Bronchial epithelial cell (primary cell): ENCODE results near the gene NPTX1. TPM values are rescaled to one million over a fixed set of nuclear protein-coding genes. Genes with fewer than 3 reads are reported as not detected.

Source experiments
- DNase-seq: peaks from one replicate; pipeline ENCODE4 v3.0.0-alpha.2; 2010; ENCODE audit warnings: low read depth
- FAIRE-seq: peaks from 2 replicates; lab custom pipeline; 2011; peaks lifted over from hg19 to GRCh38; lab: Jason Lieb, UNC
- H3K27me3 ChIP-seq: 2 replicates; pipeline ENCODE4 v1.5.1; 2011; ENCODE audit warnings: low read length; ENCODE audit not compliant: control insufficient read depth, insufficient read depth
- H3K36me3 ChIP-seq: 2 replicates; pipeline ENCODE4 v1.5.1; 2011; ENCODE audit warnings: low read length; ENCODE audit not compliant: control insufficient read depth, insufficient read depth
- H3K4me3 ChIP-seq: 2 replicates; pipeline ENCODE4 v1.5.1; 2011; ENCODE audit warnings: mild to moderate bottlenecking, low read depth, low read length, control low read depth
- CTCF ChIP-seq: IDR thresholded peaks from 2 replicates; pipeline ENCODE4 v1.5.1; 2011; ENCODE audit warnings: mild to moderate bottlenecking, moderate library complexity, low read length, control low read depth, inconsistent platforms; ENCODE audit not compliant: insufficient read depth, severe bottlenecking
- total RNA-seq: library from RNA; depleted of rRNA; stranded (reverse); fragments of >200 nt; gene quantifications from 2 replicates; pipeline ENCODE4 v1.2.1, GENCODE V29; 2014

NPTX1 gene
- total RNA-seq, 1 donor from 2014 or later: under 0.01 TPM

GRCh38 chr17:80425835-80426426 is 50.5 kb downstream of the NPTX1 start:
- DNase-seq (no peak), FAIRE-seq (no peak)
- TF ChIP-seq CTCF: no peak
- H3K4me3 ChIP-seq: no peak overlapping the region
- H3K27me3 ChIP-seq: peaks cover 1% of the 10 kb centered on the region
- H3K36me3 ChIP-seq: no peaks in the 10 kb centered on the region

GRCh38 chr17:80424878-80425765 is 51.3 kb downstream of the NPTX1 start:
- Histone ChIP-seq H3K27me3 (peaks cover 1% of the 10 kb centered on the region), H3K4me3 (no peak overlapping the region), H3K36me3 (no peaks in the 10 kb centered on the region)
- DNase-seq: no peak
- FAIRE-seq: no peak
- TF ChIP-seq CTCF: no peak

GRCh38 chr17:80424261-80424660 is 52.1 kb downstream of the NPTX1 start:
- H3K27me3 ChIP-seq: peaks cover 1% of the 10 kb centered on the region
- H3K4me3 ChIP-seq: no peak overlapping the region
- no peak for DNase-seq
- no peak for FAIRE-seq
- H3K36me3 ChIP-seq: no peaks in the 10 kb centered on the region
- TF ChIP-seq CTCF: no peak

- H3K36me3 ChIP-seq: no peaks in the 10 kb centered on the region
- peaks cover 1% of the 10 kb centered on the region for H3K27me3 ChIP-seq
- TF ChIP-seq CTCF: no peak
- no peak for DNase-seq
- H3K4me3 ChIP-seq: no peak overlapping the region
- FAIRE-seq: no peak
Measured at GRCh38 chr17:80423536-80424225, 52.7 kb downstream of the NPTX1 start.

- no peaks in the 10 kb centered on the region for H3K36me3 ChIP-seq
- peaks cover 1% of the 10 kb centered on the region for H3K27me3 ChIP-seq
- DNase-seq (no peak), FAIRE-seq (no peak)
- no peak overlapping the region for H3K4me3 ChIP-seq
- TF ChIP-seq CTCF: no peak
Measured at GRCh38 chr17:80422981-80423380, 53.4 kb downstream of the NPTX1 start.
